Activated CD8-positive, alpha-beta memory T cell treated with anti-CD3 and anti-CD28 coated beads, Interleukin-2, amount 50 U/mL, for 1 hour (primary cell): Measurements from ENCODE around the gene MYH9.

Experiments used
- DNase-seq: peaks from one replicate; pipeline ENCODE4 v3.0.0-alpha.2; 2020; ENCODE audit errors: extremely low read depth

MYH9 gene

GRCh38 chr22:36331306-36331911, 56.4 kb downstream of the MYH9 start:
- no peak for DNase-seq

- no peak for DNase-seq
Measured at GRCh38 chr22:36330655-36331305, 57.0 kb downstream of the MYH9 start.

GRCh38 chr22:36330127-36330526, 57.6 kb downstream of the MYH9 start:
- no peak for DNase-seq

GRCh38 chr22:36329254-36330078, 58.3 kb downstream of the MYH9 start:
- DNase-seq: peak; percentile 90

GRCh38 chr22:36328635-36329253, 59.0 kb downstream of the MYH9 start:
- no peak for DNase-seq

GRCh38 chr22:36327922-36328551, 59.7 kb downstream of the MYH9 start:
- DNase-seq: no peak

GRCh38 chr22:36326178-36327161, 61.3 kb downstream of the MYH9 start:
- no peak for DNase-seq

- no peak for DNase-seq
Measured at GRCh38 chr22:36325154-36326031, 62.4 kb downstream of the MYH9 start.

GRCh38 chr22:36324414-36324813, 63.4 kb downstream of the MYH9 start:
- DNase-seq: no peak

GRCh38 chr22:36323855-36324331, 63.9 kb downstream of the MYH9 start:
- no peak for DNase-seq

- no peak for DNase-seq
Measured at GRCh38 chr22:36323182-36323854, 64.4 kb downstream of the MYH9 start.

- no peak for DNase-seq
Measured at GRCh38 chr22:36322602-36322915, 65.2 kb downstream of the MYH9 start.

- no peak for DNase-seq
Measured at GRCh38 chr22:36321797-36322601, 65.8 kb downstream of the MYH9 start.

GRCh38 chr22:36320553-36320952, 67.2 kb downstream of the MYH9 start:
- no peak for DNase-seq

- DNase-seq: no peak
Measured at GRCh38 chr22:36319595-36320497, 67.9 kb downstream of the MYH9 start.

- DNase-seq: no peak
Measured at GRCh38 chr22:36318442-36318841, 69.3 kb downstream of the MYH9 start.

GRCh38 chr22:36317658-36318271, 70.0 kb downstream of the MYH9 start:
- DNase-seq: no peak
